CD4-positive, alpha-beta T cell treated with Interleukin-21 for 1 hour (primary cell): ENCODE data around the gene RGL2.
A peak's percentile ranks its signal among the peaks of the same experiment; 100 is the strongest.
"Not testable (repeated sequence)": the region's sequence is repeated elsewhere in the genome, so short reads cannot be mapped to it uniquely, and the experiment has no call there.

Experiments
- DNase-seq: peaks from one replicate; pipeline ENCODE4 v3.0.0-alpha.2; 2020

Gene RGL2

GRCh38 chr6:33298773-33299236 is at the start of gene RGL2:
Gene RGL2, minus strand, starts transcription at chr6:33298942. Its CDS starts 332 bp downstream, at chr6:33298610.
- DNase-seq = peak; percentile 74

- DNase-seq = no peak
Observed at GRCh38 chr6:33347816-33348215, 49.1 kb upstream of the RGL2 start.

GRCh38 chr6:33346972-33347371 is 48.2 kb upstream of the RGL2 start:
- not testable (repeated sequence) for DNase-seq

GRCh38 chr6:33344701-33345697 is 46.3 kb upstream of the RGL2 start:
- DNase-seq = peak; percentile 89

GRCh38 chr6:33343953-33344611 is 45.3 kb upstream of the RGL2 start:
- peak; percentile 88 for DNase-seq

- DNase-seq = not testable (repeated sequence)
Observed at GRCh38 chr6:33343606-33343952, 44.8 kb upstream of the RGL2 start.

GRCh38 chr6:33339193-33339592 is 40.5 kb upstream of the RGL2 start:
- DNase-seq = no peak

- DNase-seq = no peak
Observed at GRCh38 chr6:33336495-33336894, 37.8 kb upstream of the RGL2 start.

- DNase-seq = no peak
Observed at GRCh38 chr6:33335916-33336315, 37.2 kb upstream of the RGL2 start.

- DNase-seq = no peak
Observed at GRCh38 chr6:33333666-33334065, 34.9 kb upstream of the RGL2 start.

- no peak for DNase-seq
Observed at GRCh38 chr6:33330736-33331135, 32.0 kb upstream of the RGL2 start.

- no peak for DNase-seq
Observed at GRCh38 chr6:33329058-33329457, 30.3 kb upstream of the RGL2 start.

GRCh38 chr6:33324125-33324524 is 25.4 kb upstream of the RGL2 start:
- no peak for DNase-seq

- no peak for DNase-seq
Observed at GRCh38 chr6:33323623-33323948, 24.8 kb upstream of the RGL2 start.

- DNase-seq = no peak
Observed at GRCh38 chr6:33321227-33321626, 22.5 kb upstream of the RGL2 start.

GRCh38 chr6:33320315-33321181 is 21.8 kb upstream of the RGL2 start:
- no peak for DNase-seq

- no peak for DNase-seq
Observed at GRCh38 chr6:33319939-33320314, 21.2 kb upstream of the RGL2 start.

- DNase-seq = no peak
Observed at GRCh38 chr6:33318426-33319073, 19.8 kb upstream of the RGL2 start.

GRCh38 chr6:33317669-33318425 is 19.1 kb upstream of the RGL2 start, which contains the start of gene ZBTB22:
Gene ZBTB22, minus strand, starts transcription at chr6:33317744. Its CDS starts 828 bp downstream, at chr6:33316916.
- peak; percentile 97 for DNase-seq

- no peak for DNase-seq
Observed at GRCh38 chr6:33317419-33317668, 18.6 kb upstream of the RGL2 start.

GRCh38 chr6:33316603-33317418 is 18.1 kb upstream of the RGL2 start:
- DNase-seq = peak; percentile 44
